GM12865 (cell line): Measurements from ENCODE around the gene RHOG.
A peak's percentile ranks its signal among the peaks of the same experiment; 100 is the strongest.

ENCODE experiments used
- DNase-seq: peaks from one replicate; pipeline ENCODE4 v3.0.0; 2010; ENCODE audit warnings: low read depth
- H3K4me3 ChIP-seq: 2 replicates; pipeline ENCODE4 v1.5.1; 2011; ENCODE audit warnings: mild to moderate bottlenecking, low read depth, low read length, control low read depth
- TF ChIP-seq, protein P1 (sequence below): IDR thresholded peaks from 2 replicates; pipeline ENCODE4 v1.5.1; 2011; ENCODE audit warnings: low read length, control low read depth, low read depth, inconsistent platforms; ENCODE audit not compliant: insufficient read depth; ENCODE audit errors: missing control alignments

RHOG gene

DNA sequence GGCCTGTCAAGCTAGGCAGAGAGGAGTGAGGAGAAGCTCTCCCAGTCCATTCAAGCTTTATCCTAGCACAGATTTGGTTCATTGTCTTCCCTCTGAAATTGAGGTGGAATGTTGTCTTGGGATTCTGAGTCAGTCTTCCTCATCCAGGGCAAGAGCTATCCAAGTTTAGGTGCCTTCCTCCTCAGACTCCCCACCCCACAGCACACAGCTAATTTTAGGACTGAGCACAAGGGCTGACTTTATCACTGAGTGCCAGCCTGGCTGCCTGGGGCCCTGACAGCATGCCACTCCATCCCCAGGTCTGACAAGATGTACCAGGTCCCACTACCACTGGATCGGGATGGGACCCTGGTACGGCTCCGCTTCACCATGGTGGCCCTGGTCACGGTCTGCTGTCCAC is 29.8 kb downstream of the RHOG start:
- DNase-seq: no peak
- no peak overlapping the region for H3K4me3 ChIP-seq
- TF ChIP-seq, protein P1, sequence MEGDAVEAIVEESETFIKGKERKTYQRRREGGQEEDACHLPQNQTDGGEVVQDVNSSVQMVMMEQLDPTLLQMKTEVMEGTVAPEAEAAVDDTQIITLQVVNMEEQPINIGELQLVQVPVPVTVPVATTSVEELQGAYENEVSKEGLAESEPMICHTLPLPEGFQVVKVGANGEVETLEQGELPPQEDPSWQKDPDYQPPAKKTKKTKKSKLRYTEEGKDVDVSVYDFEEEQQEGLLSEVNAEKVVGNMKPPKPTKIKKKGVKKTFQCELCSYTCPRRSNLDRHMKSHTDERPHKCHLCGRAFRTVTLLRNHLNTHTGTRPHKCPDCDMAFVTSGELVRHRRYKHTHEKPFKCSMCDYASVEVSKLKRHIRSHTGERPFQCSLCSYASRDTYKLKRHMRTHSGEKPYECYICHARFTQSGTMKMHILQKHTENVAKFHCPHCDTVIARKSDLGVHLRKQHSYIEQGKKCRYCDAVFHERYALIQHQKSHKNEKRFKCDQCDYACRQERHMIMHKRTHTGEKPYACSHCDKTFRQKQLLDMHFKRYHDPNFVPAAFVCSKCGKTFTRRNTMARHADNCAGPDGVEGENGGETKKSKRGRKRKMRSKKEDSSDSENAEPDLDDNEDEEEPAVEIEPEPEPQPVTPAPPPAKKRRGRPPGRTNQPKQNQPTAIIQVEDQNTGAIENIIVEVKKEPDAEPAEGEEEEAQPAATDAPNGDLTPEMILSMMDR: no peak

DNA sequence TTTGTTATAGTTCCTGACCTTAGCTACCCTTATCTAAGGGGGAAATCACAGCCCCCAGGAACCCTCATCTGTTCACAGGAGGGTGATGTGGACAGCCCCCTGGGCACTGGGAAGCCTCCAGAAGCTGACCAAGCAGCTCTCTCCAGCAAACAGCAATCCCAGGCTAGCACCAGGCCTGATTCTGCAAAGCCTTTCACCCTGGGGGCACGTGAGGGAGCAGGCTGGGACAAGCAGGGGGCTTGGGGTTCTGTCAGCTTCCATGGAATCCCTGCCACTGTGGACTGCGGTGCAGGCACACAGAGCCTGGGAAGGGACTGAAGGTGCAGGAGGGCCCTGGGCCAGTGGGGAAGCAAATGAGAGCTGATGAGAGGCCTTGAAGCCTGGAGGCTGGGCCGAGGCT is 30.3 kb downstream of the RHOG start:
- H3K4me3 ChIP-seq: no peak overlapping the region
- TF ChIP-seq, protein P1: no peak
- no peak for DNase-seq

DNA sequence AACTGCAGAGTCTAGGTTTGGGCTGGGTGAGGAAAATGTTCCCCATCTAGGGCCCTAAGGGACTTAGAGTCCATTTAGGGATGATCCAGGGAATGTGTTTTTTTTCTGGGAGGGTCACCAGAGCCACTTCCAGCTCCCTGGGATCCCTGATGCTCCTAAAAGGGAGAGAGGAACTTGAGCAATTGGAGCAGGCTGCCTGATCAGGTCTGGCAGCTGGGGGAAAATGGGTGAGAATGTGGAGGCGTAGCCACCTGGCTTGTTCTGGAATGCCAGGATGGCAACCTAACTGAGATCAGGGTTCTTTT is 31.2 kb downstream of the RHOG start:
- TF ChIP-seq, protein P1: no peak

DNA sequence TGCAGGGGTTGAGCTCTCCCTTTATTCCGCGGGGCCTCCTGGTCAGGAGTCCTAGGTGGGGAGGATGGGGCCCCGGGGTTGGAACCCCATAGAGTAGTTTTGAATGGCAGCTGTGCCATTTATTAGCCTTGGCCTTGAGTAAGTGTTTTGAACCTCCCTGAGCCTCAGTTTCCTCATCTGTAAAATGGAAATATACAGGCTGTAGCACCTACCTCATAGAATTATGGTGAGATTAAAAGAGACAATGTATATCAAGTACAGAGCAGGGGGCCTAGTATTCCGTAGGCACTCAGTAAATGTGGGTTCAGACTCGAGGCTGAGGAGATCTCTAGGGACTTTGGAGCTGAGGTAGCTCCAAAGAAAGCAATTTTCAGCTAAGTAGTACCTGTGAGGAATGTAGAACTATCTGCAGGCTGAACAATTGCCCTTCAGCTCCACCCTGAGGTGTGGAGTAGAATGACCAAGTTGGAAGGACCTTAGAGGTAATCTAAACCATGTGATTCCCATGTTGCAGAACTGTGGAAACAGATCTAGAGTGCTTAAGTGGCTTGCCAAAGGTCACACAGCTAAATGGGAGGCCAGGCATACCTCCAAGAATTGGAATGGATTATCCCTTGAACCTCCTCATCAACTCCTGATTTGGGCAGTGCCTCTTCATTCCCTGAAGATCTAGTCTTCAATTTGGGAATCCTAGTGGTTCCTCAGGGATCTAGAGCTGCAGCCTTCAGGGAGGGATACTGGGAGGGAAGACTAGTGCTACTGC is 31.7 kb downstream of the RHOG start:
- TF ChIP-seq, protein P1: peak; percentile 64
- H3K4me3 ChIP-seq: peak overlapping the region; percentile 76
- peak; percentile 82 for DNase-seq

More for the DNA sequence above, 31.2 kb downstream of the RHOG start:
- no peak overlapping the region for H3K4me3 ChIP-seq
- DNase-seq: no peak

DNA sequence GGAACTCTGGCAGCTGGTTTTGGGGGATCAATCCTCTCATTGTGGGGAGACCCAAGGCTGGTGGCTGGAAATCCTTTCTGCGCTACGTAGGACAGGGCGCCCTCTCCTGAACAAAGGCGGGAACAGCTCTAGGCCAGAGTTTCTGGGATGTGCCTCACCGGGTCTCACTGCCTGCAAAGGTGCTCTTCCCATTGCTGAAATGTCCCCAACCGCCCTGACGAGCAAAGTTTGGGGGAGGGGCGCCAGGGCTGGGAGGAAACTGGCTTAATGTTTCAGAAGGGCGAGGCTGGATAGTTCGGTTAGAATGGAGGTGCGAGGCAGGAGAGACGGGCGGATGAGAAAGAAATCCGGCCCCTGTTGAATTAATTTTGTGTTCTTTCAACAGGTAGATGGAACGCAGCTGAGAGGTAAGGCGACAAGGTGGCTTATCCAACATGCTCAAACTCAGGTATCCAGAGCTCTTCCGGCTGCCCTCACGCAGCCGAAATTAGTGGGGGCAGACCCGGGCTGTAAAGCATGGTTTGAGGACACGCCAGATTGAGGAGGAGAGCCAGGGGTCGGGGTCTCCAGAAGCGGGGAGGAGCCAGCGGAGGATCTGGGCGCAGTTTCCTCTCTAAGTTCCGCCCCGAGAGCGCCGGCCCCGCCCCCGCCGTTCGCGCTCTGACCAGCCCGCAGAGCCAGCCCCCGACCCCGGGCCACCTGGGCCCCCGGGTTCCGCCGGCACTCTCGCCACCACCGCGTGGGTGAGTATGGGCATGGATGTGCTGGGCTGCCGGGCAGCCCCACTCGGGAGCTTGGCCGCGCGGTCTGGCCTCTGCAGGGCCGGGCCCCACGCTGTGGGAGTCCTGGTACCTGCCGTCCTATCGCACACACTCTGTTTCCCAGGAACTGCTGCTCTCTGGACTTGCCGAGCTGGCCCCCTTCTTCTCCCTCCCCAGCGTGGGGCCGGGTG is 32.6 kb downstream of the RHOG start, which contains the start of gene PGAP2:
PGAP2 (plus strand) TSS at position 652 of the 952 bp plus-strand sequence. CDS start 2,700 bp downstream, outside the sequence.
- DNase-seq: peak; percentile 62
- TF ChIP-seq, protein P1: peak; percentile 70
- peak within 1 kb of the TSS; percentile 76 for H3K4me3 ChIP-seq

DNA sequence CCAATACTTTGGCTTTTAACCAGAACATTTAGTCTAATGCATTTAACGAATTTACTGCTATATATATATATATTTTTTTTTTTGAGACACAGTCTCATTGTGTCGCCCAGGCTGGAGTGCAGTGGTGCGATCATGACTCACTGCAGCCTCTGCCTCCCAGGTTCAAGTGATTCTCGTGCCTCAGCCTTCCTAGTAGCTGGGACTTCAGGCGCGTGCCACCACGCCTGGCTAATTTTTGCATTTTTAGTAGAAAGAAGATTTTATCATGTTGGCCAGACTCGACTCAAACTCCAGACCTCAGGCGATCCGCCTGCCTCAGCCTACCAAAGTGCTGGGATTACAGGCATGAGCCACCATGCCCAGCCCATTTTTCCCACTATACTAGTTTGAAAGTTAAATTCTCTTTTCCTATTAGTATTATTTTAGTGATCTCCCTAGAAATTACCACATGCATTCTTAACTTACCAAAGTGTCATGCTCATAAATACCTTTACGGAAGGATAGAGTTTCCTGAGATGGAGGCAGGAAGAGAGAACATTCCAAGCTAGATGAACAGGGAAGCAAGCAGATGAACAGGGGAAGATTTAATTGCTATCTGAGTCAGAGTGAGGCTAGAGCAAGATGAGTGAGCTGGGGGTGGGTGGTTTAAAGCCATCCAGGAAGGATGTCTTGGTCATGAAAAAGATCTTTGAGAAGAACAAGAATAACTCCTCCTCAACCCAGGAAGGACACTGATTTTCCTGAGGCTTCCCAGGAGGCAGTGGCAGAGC is 36.8 kb downstream of the RHOG start:
- no peak overlapping the region for H3K4me3 ChIP-seq
- TF ChIP-seq, protein P1: no peak
- no peak for DNase-seq
